ENCODE data around the gene SDE2. TPM values are rescaled to one million over a fixed set of nuclear protein-coding genes. Genes with fewer than 3 reads are reported as not detected.

SDE2 gene
- total RNA-seq, 4 donors from 2014 or later = 16.1 to 27.3 (median 23.6) TPM

- no peak for TF ChIP-seq CTCF (IDR thresholded peaks at IDR 0.05; ENCODE audit: low read depth)
Observed at GRCh38 chr1:226026833-226027232, 27.7 kb upstream of the SDE2 start.

- no peak for TF ChIP-seq CTCF (IDR thresholded peaks at IDR 0.05; ENCODE audit: low read depth)
Observed at GRCh38 chr1:226023735-226024134, 24.6 kb upstream of the SDE2 start.

GRCh38 chr1:226021801-226022200 is 22.7 kb upstream of the SDE2 start:
- TF ChIP-seq CTCF (IDR thresholded peaks at IDR 0.05; ENCODE audit: low read depth) = no peak

GRCh38 chr1:226021401-226021800 is 22.3 kb upstream of the SDE2 start:
- no peak for TF ChIP-seq CTCF (IDR thresholded peaks at IDR 0.05; ENCODE audit: low read depth)

GRCh38 chr1:226019572-226019971 is 20.4 kb upstream of the SDE2 start:
- TF ChIP-seq CTCF (IDR thresholded peaks at IDR 0.05; ENCODE audit: low read depth) = no peak

- TF ChIP-seq CTCF (IDR thresholded peaks at IDR 0.05; ENCODE audit: low read depth) = no peak
Observed at GRCh38 chr1:226017070-226017469, 17.9 kb upstream of the SDE2 start.

GRCh38 chr1:226009650-226010044 is 10.5 kb upstream of the SDE2 start:
- TF ChIP-seq CTCF (IDR thresholded peaks at IDR 0.05; ENCODE audit: low read depth) = no peak
